HG02938 (cell line): ENCODE measurements around the gene SELENOS.

ENCODE experiments used
- ATAC-seq: cut with Tn5 transposase; IDR thresholded peaks from one replicate; pipeline ENCODE4 v1.9.1; 2021; ENCODE audit warnings: mild to moderate bottlenecking, moderate library complexity; ENCODE audit not compliant: unreplicated experiment

The SELENOS gene

GRCh38 chr15:101225658-101226057 lies 51.6 kb downstream of the SELENOS start:
- no peak for ATAC-seq
